Measurements from ENCODE around the gene ARMC5. TPM values are rescaled to one million over a fixed set of nuclear protein-coding genes. Genes with fewer than 3 reads are reported as not detected.

ARMC5 gene
- polyA plus RNA-seq, 3 donors, result 5.9 to 12.3 (median 10.3) TPM

GRCh38 chr16:31455601-31456314, 3.5 kb upstream of the ARMC5 start:
- no peak overlapping the region for H3K27ac ChIP-seq (ENCODE audit: low read depth, low read length)
- WGBS, 3 donors, result 63 to 71% (median 66%) methylated on average over 17 of the region's 17 CpGs

- no peak overlapping the region for H3K27ac ChIP-seq (ENCODE audit: low read depth, low read length)
- WGBS, 3 donors, result 71 to 83% (median 79%) methylated on average over 8 of the region's 8 CpGs
Observed at GRCh38 chr16:31456988-31457360, 2.3 kb upstream of the ARMC5 start.

GRCh38 chr16:31458073-31458843, 1.0 kb upstream of the ARMC5 start:
- 1 to 2% (median 1%) methylated on average over 39 to 42 of the region's 42 CpGs for WGBS, 3 donors

GRCh38 chr16:31459687-31460581, 633 bp downstream of the ARMC5 start:
- 3% methylated on average over 57 to 61 of the region's 61 CpGs for WGBS, 3 donors
- peak overlapping the region; percentile 98 for H3K27ac ChIP-seq (ENCODE audit: low read depth, low read length)

More at GRCh38 chr16:31458073-31458843, 1.0 kb upstream of the ARMC5 start:
- H3K27ac ChIP-seq (ENCODE audit: low read depth, low read length), result peak overlapping the region; percentile 38

- 43 to 47% (median 47%) methylated on average over 8 of the region's 8 CpGs for WGBS, 3 donors
- no peak overlapping the region for H3K27ac ChIP-seq (ENCODE audit: low read depth, low read length)
Observed at GRCh38 chr16:31460582-31461002, 1.3 kb downstream of the ARMC5 start.

DNA sequence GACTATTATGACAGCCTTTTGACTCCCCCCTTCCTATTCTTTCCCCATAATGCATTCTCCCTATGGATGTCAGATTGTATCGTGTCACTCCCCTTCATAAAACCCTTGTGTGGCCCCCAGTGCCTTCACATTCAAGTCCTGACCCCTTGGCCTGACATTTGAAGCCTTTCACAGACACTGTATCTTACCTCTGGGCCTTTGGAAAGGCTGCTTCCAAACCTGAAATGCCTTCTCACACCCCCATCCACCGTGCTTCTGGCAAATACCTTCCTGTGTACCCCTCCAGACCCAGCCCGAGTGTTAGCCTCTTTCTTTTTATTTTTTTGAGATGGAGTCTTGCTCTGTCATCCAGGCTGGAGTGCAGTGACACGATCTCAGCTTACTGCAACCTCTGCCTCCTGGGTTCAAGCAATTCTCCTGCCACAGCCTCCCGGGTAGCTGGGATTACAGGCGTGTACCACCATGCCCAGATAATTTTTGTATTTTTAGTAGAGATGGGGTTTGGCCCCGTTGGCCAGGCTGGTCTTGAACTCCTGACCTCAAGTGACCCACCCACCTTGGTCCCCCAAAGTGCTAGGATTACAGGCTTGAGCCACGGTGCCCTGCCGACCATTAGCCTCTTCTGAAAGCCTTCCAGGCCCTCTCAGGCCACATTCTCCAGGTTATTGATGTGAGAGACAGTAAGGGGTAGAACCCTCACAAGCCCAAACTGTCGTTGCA, 2.1 kb downstream of the ARMC5 start:
- no peak overlapping the region for H3K27ac ChIP-seq (ENCODE audit: low read depth, low read length)
- WGBS, 3 donors, result 87% methylated on average over 10 of the region's 10 CpGs

GRCh38 chr16:31461921-31462804, 2.9 kb downstream of the ARMC5 start:
- H3K27ac ChIP-seq (ENCODE audit: low read depth, low read length), result no peak overlapping the region
- 92 to 94% (median 94%) methylated on average over 35 of the region's 35 CpGs for WGBS, 3 donors

DNA sequence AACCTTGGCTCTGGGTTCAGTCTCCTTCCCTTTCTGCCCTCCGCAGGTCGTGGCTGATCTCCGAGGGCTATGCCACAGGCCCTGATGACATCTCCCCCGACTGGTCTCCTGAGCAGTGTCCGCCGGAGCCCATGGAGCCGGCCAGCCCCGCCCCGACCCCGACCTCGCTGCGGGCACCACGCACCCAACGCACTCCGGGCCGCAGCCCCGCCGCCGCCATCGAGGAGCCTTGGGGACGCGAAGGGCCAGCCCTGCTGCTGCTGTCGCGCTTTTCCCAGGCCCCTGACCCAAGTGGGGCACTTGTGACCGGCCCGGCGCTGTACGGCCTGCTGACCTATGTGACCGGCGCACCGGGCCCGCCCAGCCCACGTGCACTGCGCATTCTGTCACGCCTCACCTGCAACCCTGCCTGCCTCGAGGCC, 5.1 kb downstream of the ARMC5 start:
- no peak overlapping the region for H3K27ac ChIP-seq (ENCODE audit: low read depth, low read length)
- WGBS, 3 donors, result 96% methylated on average over 36 of the region's 36 CpGs

DNA sequence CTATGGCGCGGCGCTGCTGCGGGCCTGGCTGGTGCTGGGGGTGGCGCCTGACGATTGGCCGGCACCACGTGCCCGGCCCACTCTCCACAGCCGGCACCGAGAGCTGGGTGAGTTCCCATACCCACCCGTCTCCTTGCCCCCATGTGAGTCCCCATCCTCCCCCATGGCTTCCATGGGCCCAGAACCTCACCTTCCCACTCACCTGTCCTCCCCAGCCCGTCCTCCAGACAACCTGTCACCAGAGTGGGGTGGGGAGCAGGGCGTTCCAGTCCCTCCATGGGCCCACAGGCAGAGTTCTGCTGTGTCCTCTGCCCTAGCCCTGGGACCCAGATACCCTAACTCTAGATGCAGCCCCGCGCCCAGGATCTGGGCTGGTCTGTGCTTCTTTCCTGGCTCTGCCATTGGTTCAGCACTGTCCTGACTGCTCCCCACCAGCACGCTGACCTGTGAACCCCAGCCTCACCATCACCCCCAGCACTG, 5.5 kb downstream of the ARMC5 start:
- H3K27ac ChIP-seq (ENCODE audit: low read depth, low read length), result no peak overlapping the region

GRCh38 chr16:31465788-31466370, 6.6 kb downstream of the ARMC5 start:
- no peak overlapping the region for H3K27ac ChIP-seq (ENCODE audit: low read depth, low read length)
- 77 to 93% (median 92%) methylated on average over 20 of the region's 20 CpGs for WGBS, 3 donors

More for the DNA sequence above, 5.5 kb downstream of the ARMC5 start:
- WGBS, 3 donors, result 88 to 95% (median 91%) methylated on average over 17 of the region's 17 CpGs

- H3K27ac ChIP-seq (ENCODE audit: low read depth, low read length), result no peak overlapping the region
- WGBS, 3 donors, result 86 to 96% (median 88%) methylated on average over 17 to 18 of the region's 18 CpGs
Observed at GRCh38 chr16:31466381-31466841, 7.1 kb downstream of the ARMC5 start.

DNA sequence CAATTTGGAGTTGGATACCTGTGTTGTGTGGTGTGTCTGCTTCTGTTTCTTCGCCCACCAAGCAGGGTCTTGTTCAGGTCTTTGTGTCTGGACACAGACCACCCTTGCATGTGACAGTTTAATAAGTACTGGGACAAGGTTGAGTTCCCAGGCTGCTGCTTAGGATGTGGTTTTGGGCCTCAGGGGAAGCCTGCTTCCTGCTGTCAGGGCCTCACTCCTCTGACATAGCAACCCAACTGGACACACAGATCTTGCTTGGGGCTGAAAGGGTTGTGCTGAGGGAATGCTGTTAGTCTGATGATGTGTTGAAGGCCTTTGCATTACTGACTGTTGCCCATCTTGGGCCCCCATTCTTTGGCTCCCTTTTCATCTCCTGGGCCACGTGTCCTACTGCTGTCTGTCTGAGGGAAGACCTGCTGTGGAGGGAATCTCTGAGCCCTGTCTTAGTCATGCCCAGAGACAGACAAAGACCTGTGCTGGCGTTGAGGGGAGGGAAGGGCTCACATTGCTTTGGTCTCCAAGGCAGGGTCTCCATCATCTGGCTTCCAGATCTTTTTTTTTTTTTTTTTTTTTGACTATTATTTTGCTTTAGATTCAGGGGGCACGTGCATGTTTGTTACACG, 8.0 kb downstream of the ARMC5 start:
- 74 to 86% (median 80%) methylated on average over 5 of the region's 5 CpGs for WGBS, 3 donors
- H3K27ac ChIP-seq (ENCODE audit: low read depth, low read length), result no peak overlapping the region

DNA sequence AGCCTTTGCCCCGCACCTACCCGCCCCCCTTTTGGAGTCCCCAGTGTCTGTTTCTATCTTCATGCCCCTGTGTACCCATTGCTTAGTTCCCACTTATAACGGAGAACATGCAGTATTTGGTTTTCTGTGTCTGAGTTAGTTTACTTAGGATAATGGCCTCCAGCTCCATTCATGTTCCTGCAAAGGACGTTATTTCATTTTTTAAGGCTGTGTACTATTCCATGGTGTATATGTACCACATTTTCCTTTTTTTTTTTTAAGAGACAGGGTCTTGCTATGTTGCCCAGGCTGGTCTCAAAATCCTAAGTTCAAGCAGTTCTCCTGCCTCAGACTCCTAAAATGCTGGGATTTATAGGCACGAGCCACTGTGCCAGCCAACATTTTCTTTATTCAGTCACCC, 8.6 kb downstream of the ARMC5 start:
- H3K27ac ChIP-seq (ENCODE audit: low read depth, low read length), result no peak overlapping the region
- WGBS, 3 donors, result 84 to 92% (median 85%) methylated on average over 5 of the region's 5 CpGs

GRCh38 chr16:31470615-31471014, 11.3 kb downstream of the ARMC5 start:
- H3K27ac ChIP-seq (ENCODE audit: low read depth, low read length), result no peak overlapping the region
- WGBS, 3 donors, result 72 to 88% (median 86%) methylated on average over 3 of the region's 3 CpGs

- WGBS, 3 donors, result 38 to 53% (median 48%) methylated on average over 15 of the region's 15 CpGs
- no peak overlapping the region for H3K27ac ChIP-seq (ENCODE audit: low read depth, low read length)
Observed at GRCh38 chr16:31471241-31471874, 12.1 kb downstream of the ARMC5 start.
